ENCODE measurements around the gene FGFR1OP2.
A peak's percentile ranks its signal among the peaks of the same experiment; 100 is the strongest.

The FGFR1OP2 gene

GRCh38 chr12:27005495-27005894 is 67.2 kb downstream of the FGFR1OP2 start:
- DNase-seq, result peak; percentile 3

- no peak for DNase-seq
Observed at GRCh38 chr12:27006797-27007467, 68.7 kb downstream of the FGFR1OP2 start.

DNA sequence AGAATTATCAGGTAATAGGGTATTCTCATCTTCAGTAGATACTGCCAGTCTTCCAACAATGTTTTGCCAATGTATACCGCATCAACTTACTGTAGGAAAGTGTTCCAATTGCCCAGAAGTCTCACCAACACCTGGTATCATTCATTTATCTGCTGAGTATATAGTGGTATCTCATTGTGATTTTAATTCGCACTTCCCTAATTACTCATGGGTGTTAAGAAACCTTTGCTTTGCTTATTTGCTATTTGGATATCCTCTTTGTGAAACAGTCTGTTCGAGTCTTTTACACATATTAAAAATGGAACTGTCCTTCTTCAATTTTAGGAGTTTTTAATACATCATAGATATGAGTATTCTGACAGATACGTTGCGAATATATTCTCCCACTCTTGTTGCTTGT is 69.8 kb downstream of the FGFR1OP2 start:
- DNase-seq, result no peak

DNA sequence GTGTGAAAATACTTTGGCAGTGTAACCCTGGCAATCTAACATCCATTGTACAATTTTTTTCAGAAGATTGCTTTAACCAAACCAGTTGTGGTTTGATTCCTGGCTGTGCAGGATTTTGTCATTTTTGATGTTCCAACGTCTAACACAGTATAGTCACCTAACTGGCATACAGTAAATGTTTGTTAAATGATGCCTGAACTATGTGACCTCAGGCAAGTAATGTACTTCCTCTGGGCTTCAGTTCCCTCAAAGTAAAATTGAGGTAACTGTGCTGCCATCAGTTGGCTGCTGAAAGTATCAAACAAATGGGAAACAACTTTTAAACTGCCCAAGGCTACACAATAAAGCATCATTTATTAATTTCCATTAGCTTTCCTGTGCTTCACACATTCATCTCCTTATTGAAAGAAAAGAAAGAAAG is 71.6 kb downstream of the FGFR1OP2 start:
- DNase-seq, result peak; percentile 5

DNA sequence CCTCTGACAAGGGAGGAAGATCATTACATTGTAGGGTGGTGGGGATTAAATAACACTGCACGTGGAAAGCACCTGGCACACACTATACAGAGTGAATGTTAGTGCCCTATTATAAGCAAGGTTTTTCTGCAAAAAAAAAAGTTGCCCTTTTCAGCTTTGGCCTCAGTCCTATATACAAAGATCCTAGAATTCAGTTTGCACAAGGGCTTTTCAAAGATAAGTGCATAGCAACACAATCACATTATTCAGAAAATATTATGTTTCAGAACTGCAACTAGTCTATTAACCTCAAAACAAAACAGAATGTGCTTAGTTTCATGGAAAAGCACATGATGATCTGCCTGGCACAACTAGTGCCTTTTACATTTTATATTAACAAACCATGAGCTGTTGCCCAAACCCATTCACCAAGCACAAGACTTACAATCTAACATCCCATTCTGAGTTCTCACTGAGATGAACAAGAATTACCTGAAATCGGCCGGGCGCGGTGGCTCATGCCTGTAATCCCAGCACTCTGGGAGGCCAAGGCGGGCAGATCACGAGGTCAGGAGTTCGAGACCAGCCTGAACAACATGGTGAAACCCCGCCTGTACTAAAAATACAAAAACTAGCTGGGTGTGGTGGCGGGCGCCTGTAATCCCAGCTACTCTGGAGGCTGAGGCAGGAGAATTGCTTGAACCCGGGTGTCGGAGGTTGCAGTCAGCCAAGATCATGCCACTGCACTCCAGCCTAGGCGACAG is 74.1 kb downstream of the FGFR1OP2 start:
- DNase-seq, result no peak

- no peak for DNase-seq
Observed at GRCh38 chr12:27012982-27013255, 74.6 kb downstream of the FGFR1OP2 start.

DNA sequence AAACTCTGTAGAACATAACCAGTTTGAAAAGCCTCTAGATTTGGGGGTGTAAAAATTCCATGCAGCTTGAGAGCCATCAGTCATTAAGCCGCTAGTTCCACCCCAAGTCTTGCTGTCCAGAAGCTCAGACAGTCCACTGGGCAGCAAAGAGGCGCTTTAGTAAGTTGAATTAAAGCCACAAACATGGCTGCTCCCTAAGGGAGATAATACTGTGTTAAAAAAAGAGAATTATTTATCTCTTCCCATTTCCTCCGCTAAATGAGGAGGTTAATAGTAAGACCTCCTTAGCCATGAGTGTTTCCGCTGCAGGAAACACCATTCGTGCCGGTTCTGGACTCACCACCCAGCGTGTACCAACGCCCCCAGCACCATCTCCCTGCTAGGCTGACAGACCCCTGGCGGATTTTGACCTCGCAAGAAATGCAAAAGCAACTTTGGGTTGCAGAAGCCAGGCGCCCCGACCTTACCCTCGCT is 75.4 kb downstream of the FGFR1OP2 start:
- no peak for DNase-seq

DNA sequence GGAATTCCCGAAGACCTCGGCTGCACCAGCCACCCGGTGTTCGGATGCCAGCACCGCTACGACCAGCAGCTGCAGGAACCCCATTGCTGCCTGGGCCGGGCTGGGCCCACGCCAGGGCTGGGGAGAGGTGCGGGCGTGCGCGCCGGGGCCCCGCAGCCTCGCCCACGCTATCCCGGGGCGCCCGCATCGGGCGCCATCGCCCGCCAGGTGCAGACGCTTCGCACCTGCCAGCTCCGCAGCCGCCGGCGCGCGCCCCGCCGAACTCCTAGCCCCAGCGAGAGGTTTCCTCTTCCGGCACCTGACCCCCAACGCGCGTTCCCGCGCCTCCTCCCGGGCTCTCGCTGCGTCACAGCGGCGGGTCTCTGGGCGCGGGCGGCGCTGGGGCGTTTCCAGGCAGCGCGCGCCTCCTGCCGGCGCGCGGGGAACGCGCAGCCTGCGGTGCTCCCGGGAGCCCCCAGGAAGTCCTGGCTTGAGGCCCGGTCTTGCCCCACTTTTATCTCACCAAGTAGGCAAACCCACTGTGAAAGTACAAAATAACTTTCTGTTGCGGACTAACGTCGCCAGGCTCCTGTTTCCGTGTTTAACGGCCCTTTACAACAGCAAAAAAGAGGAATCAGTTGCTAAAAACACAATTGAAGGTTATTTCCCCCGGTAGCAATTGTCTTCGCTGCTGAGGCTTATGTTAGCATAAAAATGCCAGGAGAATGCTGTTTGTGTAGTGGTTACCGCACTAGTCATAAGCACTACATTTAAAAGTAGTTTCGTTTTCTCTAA is 76.0 kb downstream of the FGFR1OP2 start, which contains the start of gene TM7SF3:
Gene TM7SF3 (minus strand): TSS at position 300 of the 774 bp plus-strand sequence. CDS start 216 bp downstream, at position 84.
- peak; percentile 87 for DNase-seq

GRCh38 chr12:27014859-27015729 is 76.8 kb downstream of the FGFR1OP2 start:
- DNase-seq, result no peak

GRCh38 chr12:27015730-27016076 is 77.4 kb downstream of the FGFR1OP2 start:
- peak; percentile 34 for DNase-seq

Measured in fibroblast of skin of right biceps (primary cell).